NT2/D1 (cell line): ENCODE results near the gene APRT.

Experiments
- DNase-seq: peaks from one replicate; pipeline ENCODE4 v3.0.0-alpha.2; 2011; ENCODE audit warnings: low read depth, low spot score
- H3K27me3 ChIP-seq: 2 replicates; pipeline ENCODE4 v1.6.0; 2011; ENCODE audit warnings: mild to moderate bottlenecking; ENCODE audit not compliant: insufficient read length, insufficient read depth
- H3K36me3 ChIP-seq: 2 replicates; pipeline ENCODE4 v1.6.1; 2011; ENCODE audit warnings: mild to moderate bottlenecking, low read length, mixed read lengths; ENCODE audit not compliant: insufficient read depth, insufficient read length
- H3K4me1 ChIP-seq: 2 replicates; pipeline ENCODE4 v1.5.1; 2011; ENCODE audit not compliant: insufficient read depth, insufficient read length
- H3K4me3 ChIP-seq: 2 replicates; pipeline ENCODE4 v1.5.1; 2011; ENCODE audit warnings: low read depth; ENCODE audit not compliant: insufficient read length
- H3K9ac ChIP-seq: 2 replicates; pipeline ENCODE4 v1.6.0; 2011; ENCODE audit warnings: low read depth; ENCODE audit not compliant: insufficient read length
- H3K9me3 ChIP-seq: 2 replicates; pipeline ENCODE4 v1.5.1; 2011; ENCODE audit warnings: mild to moderate bottlenecking, low read length; ENCODE audit not compliant: insufficient read depth
- SUZ12 ChIP-seq: IDR thresholded peaks from 2 replicates; pipeline ENCODE4 v1.6.1; 2011; ENCODE audit not compliant: insufficient read length, insufficient read depth; ENCODE audit errors: extremely low read depth
- YY1 ChIP-seq: IDR thresholded peaks from 2 replicates; pipeline ENCODE4 v1.6.1; 2011; ENCODE audit not compliant: insufficient read length, insufficient read depth
- ZNF274 ChIP-seq: IDR thresholded peaks from 2 replicates; pipeline ENCODE4 v1.6.1; 2011; ENCODE audit warnings: mild to moderate bottlenecking, low read depth, low read length

The APRT gene

GRCh38 chr16:88770461-88771293 is 41.1 kb downstream of the APRT start:
- H3K4me3 ChIP-seq: peak overlapping the region; percentile 36
- TF ChIP-seq ZNF274 (no peak), YY1 (no peak)
- H3K27me3 ChIP-seq: peaks cover 73% of the 10 kb centered on the region
- H3K9me3 ChIP-seq: no peaks in the 10 kb centered on the region
- peaks cover 24% of the 10 kb centered on the region for H3K36me3 ChIP-seq
- H3K4me1 ChIP-seq: peaks cover 57% of the 10 kb centered on the region
- peak overlapping the region; percentile 74 for H3K9ac ChIP-seq
- DNase-seq: peak; percentile 57

- TF ChIP-seq ZNF274: no peak
- Histone ChIP-seq H3K36me3 (peaks cover 21% of the 10 kb centered on the region), H3K9ac (peak overlapping the region; percentile 74), H3K4me1 (peaks cover 63% of the 10 kb centered on the region), H3K4me3 (peak overlapping the region; percentile 36), H3K27me3 (peaks cover 76% of the 10 kb centered on the region), H3K9me3 (no peaks in the 10 kb centered on the region)
- DNase-seq: peak; percentile 77
Measured at GRCh38 chr16:88769617-88770460, 41.9 kb downstream of the APRT start.

GRCh38 chr16:88768071-88768783 is 43.5 kb downstream of the APRT start:
- Histone ChIP-seq H3K9me3 (no peaks in the 10 kb centered on the region), H3K9ac (peak overlapping the region; percentile 64), H3K4me1 (peaks cover 65% of the 10 kb centered on the region), H3K27me3 (peaks cover 64% of the 10 kb centered on the region), H3K36me3 (peaks cover 22% of the 10 kb centered on the region), H3K4me3 (no peak overlapping the region)
- DNase-seq: no peak
- no peak for TF ChIP-seq YY1
- no peak for TF ChIP-seq ZNF274
- TF ChIP-seq SUZ12: no peak

GRCh38 chr16:88767546-88768070 is 44.1 kb downstream of the APRT start:
- Histone ChIP-seq H3K9me3 (no peaks in the 10 kb centered on the region), H3K27me3 (peaks cover 59% of the 10 kb centered on the region), H3K36me3 (peaks cover 28% of the 10 kb centered on the region), H3K4me3 (no peak overlapping the region), H3K4me1 (peaks cover 65% of the 10 kb centered on the region), H3K9ac (peak overlapping the region; percentile 17)
- DNase-seq: no peak
- no peak for TF ChIP-seq YY1
- no peak for TF ChIP-seq SUZ12
- TF ChIP-seq ZNF274: no peak

- peaks cover 30% of the 10 kb centered on the region for H3K36me3 ChIP-seq
- H3K9ac ChIP-seq: peak overlapping the region; percentile 36
- no peak for DNase-seq
- no peak for TF ChIP-seq SUZ12
- TF ChIP-seq YY1: no peak
- no peak for TF ChIP-seq ZNF274
- H3K9me3 ChIP-seq: no peaks in the 10 kb centered on the region
- H3K27me3 ChIP-seq: peaks cover 56% of the 10 kb centered on the region
- peaks cover 70% of the 10 kb centered on the region for H3K4me1 ChIP-seq
- H3K4me3 ChIP-seq: no peak overlapping the region
Measured at GRCh38 chr16:88766975-88767374, 44.8 kb downstream of the APRT start.

- H3K4me1 ChIP-seq: peaks cover 68% of the 10 kb centered on the region
- TF ChIP-seq SUZ12 (no peak), YY1 (no peak)
- H3K4me3 ChIP-seq: no peak overlapping the region
- peaks cover 39% of the 10 kb centered on the region for H3K36me3 ChIP-seq
- no peak overlapping the region for H3K9ac ChIP-seq
- no peaks in the 10 kb centered on the region for H3K9me3 ChIP-seq
- peaks cover 45% of the 10 kb centered on the region for H3K27me3 ChIP-seq
- DNase-seq: no peak
Measured at GRCh38 chr16:88764913-88765349, 46.8 kb downstream of the APRT start.
